NCI-H510A (cell line): ENCODE results near the gene HRAS.
"Not testable (repeated sequence)": the region's sequence is repeated elsewhere in the genome, so short reads cannot be mapped to it uniquely, and the experiment has no call there.

ENCODE experiments used
- DNase-seq: peaks from one replicate; lab custom pipeline; 2025; lab: John Stamatoyannopoulos, UW

Gene HRAS

GRCh38 chr11:535519-536454 lies at the start of gene HRAS:
TSS of gene HRAS (minus strand) at chr11:535576.
- DNase-seq = peak; percentile 72

- no peak for DNase-seq
Measured at GRCh38 chr11:584287-584686, 48.9 kb upstream of the HRAS start.

- DNase-seq = no peak
Measured at GRCh38 chr11:581752-582151, 46.4 kb upstream of the HRAS start.

GRCh38 chr11:581342-581741 lies 46.0 kb upstream of the HRAS start:
- DNase-seq = no peak

GRCh38 chr11:579830-580601 lies 44.6 kb upstream of the HRAS start:
- DNase-seq = no peak

- no peak for DNase-seq
Measured at GRCh38 chr11:578276-579035, 43.1 kb upstream of the HRAS start.

GRCh38 chr11:577611-577894 lies 42.2 kb upstream of the HRAS start:
- no peak for DNase-seq

- DNase-seq = no peak
Measured at GRCh38 chr11:576811-577610, 41.6 kb upstream of the HRAS start.

GRCh38 chr11:575996-576768 lies 40.8 kb upstream of the HRAS start, which contains the start of gene PHRF1:
TSS of gene PHRF1 (plus strand) at chr11:576470. CDS start at chr11:581513, 5,043 bp downstream.
- DNase-seq = peak; percentile 69

- DNase-seq = no peak
Measured at GRCh38 chr11:575313-575995, 40.1 kb upstream of the HRAS start.

- DNase-seq = no peak
Measured at GRCh38 chr11:574632-575312, 39.4 kb upstream of the HRAS start.

GRCh38 chr11:574031-574570 lies 38.7 kb upstream of the HRAS start:
- not testable (repeated sequence) for DNase-seq

GRCh38 chr11:573146-573759 lies 37.9 kb upstream of the HRAS start:
- DNase-seq = no peak

- no peak for DNase-seq
Measured at GRCh38 chr11:571802-572185, 36.4 kb upstream of the HRAS start.

- DNase-seq = no peak
Measured at GRCh38 chr11:569158-569885, 33.9 kb upstream of the HRAS start.

- peak; percentile 80 for DNase-seq
Measured at GRCh38 chr11:568306-569157, 33.2 kb upstream of the HRAS start.

- DNase-seq = no peak
Measured at GRCh38 chr11:567629-568292, 32.4 kb upstream of the HRAS start.
